C4-2B (cell line): ENCODE results near the gene NR3C1.

Experiments
- ZFX ChIP-seq: fragments of 450-650 bp; IDR thresholded peaks from 2 replicates; pipeline ENCODE4 v1.6.1; 2017
- TF ChIP-seq, protein P1 (sequence below): fragments of 450-650 bp; conservative IDR thresholded peaks from 2 replicates; pipeline ENCODE4 v1.5.1; 2017; ENCODE audit warnings: mild to moderate bottlenecking

DNA sequence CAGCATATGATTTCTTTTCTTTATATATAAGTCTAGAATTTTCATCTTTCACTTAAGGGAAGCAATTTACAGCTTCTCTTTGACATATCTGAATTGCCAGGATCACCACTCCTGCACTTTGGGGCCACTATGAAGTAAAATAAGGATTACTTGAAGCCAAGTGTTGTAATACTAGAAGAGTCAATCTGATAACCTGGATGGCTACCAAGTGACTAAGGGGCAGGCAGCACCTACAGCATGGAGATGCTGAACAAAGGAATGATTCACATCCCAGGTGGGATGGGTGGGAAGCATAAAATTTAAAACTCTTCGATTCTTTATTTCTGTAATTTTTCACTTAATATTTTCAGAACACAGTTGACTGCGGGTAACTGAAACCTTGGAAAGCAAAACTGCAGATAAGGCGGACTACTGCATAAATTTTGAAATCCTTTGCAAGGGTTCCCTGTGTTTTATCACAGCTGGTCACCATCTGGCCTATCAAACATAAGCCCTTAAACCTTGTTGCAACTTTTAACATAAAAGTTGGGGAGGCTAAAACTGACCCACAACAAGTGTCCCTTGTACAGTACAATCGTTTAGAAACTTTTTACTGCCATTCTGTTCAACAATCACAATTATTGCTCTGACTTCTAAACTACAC, 31.2 kb downstream of the NR3C1 start:
- TF ChIP-seq, protein P1, sequence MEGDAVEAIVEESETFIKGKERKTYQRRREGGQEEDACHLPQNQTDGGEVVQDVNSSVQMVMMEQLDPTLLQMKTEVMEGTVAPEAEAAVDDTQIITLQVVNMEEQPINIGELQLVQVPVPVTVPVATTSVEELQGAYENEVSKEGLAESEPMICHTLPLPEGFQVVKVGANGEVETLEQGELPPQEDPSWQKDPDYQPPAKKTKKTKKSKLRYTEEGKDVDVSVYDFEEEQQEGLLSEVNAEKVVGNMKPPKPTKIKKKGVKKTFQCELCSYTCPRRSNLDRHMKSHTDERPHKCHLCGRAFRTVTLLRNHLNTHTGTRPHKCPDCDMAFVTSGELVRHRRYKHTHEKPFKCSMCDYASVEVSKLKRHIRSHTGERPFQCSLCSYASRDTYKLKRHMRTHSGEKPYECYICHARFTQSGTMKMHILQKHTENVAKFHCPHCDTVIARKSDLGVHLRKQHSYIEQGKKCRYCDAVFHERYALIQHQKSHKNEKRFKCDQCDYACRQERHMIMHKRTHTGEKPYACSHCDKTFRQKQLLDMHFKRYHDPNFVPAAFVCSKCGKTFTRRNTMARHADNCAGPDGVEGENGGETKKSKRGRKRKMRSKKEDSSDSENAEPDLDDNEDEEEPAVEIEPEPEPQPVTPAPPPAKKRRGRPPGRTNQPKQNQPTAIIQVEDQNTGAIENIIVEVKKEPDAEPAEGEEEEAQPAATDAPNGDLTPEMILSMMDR, result no peak
- no peak for TF ChIP-seq ZFX
